A673 (cell line): ENCODE data around the gene RNF157. TPM values are rescaled to one million over a fixed set of nuclear protein-coding genes. Genes with fewer than 3 reads are reported as not detected.
A peak's percentile ranks its signal among the peaks of the same experiment; 100 is the strongest.

ENCODE experiments used
- BruUV-seq: library from RNA; stranded (reverse); fragments of 400-500 nt; replicated peaks from 2 replicates; lab custom pipeline; 2021; lab: Mats Ljungman, UMichigan
- CTCF ChIA-PET: fragments of 300-600 bp; sonication (Branson Sonifier 250); formaldehyde crosslinking; loops from one replicate; lab custom pipeline; 2022; ENCODE audit warnings: antibody characterized with exemption; lab: Charles Lee
- POLR2A ChIA-PET: fragments of 300-600 bp; sonication (Branson Sonifier 250); formaldehyde crosslinking; loops from one replicate; lab custom pipeline; 2022; ENCODE audit warnings: antibody characterized with exemption; ENCODE audit not compliant: low non-redundant PET; lab: Charles Lee
- DNase-seq: peaks from one replicate; pipeline ENCODE4 v3.0.0-alpha.2; 2015; ENCODE audit warnings: low spot score
- H3K27ac ChIP-seq: fragments of 200-600 bp; sonication (generic); 2 replicates; pipeline ENCODE4 v1.5.1; 2016; ENCODE audit warnings: mixed run types, low read depth, mild to moderate bottlenecking, mixed read lengths, antibody characterized with exemption, low read length; ENCODE audit not compliant: poor library complexity, severe bottlenecking
- H3K27me3 ChIP-seq: fragments of 200-600 bp; sonication (generic); replicated peaks from 2 replicates; pipeline ENCODE4 v1.6.1; 2017; ENCODE audit warnings: mixed run types, low read depth, mild to moderate bottlenecking, mixed read lengths, antibody characterized with exemption, low read length; ENCODE audit not compliant: insufficient read depth, poor library complexity
- H3K36me3 ChIP-seq: fragments of 200-600 bp; sonication (generic); 2 replicates; pipeline ENCODE4 v1.6.1; 2016; ENCODE audit warnings: mixed run types, mild to moderate bottlenecking, mixed read lengths, antibody characterized with exemption, low read length; ENCODE audit not compliant: insufficient read depth, poor library complexity, severe bottlenecking
- H3K4me1 ChIP-seq: fragments of 200-600 bp; sonication (generic); 2 replicates; pipeline ENCODE4 v1.6.1; 2017; ENCODE audit warnings: mixed run types, mild to moderate bottlenecking, mixed read lengths, antibody characterized with exemption, low read length; ENCODE audit not compliant: insufficient read depth, poor library complexity, severe bottlenecking
- H3K4me3 ChIP-seq: fragments of 200-600 bp; sonication (generic); 2 replicates; pipeline ENCODE4 v1.5.1; 2016; ENCODE audit warnings: low read depth, mixed run types, mild to moderate bottlenecking, mixed read lengths, low read length; ENCODE audit not compliant: poor library complexity, severe bottlenecking
- H3K9me3 ChIP-seq: fragments of 200-600 bp; sonication (generic); 2 replicates; pipeline ENCODE4 v1.6.1; 2016; ENCODE audit warnings: mixed run types, low read depth, mild to moderate bottlenecking, mixed read lengths, antibody characterized with exemption, low read length; ENCODE audit not compliant: poor library complexity, severe bottlenecking
- EZH2 ChIP-seq: fragments of 200-600 bp; sonication (generic); IDR thresholded peaks from 2 replicates; pipeline ENCODE4 v1.6.1; 2017; ENCODE audit warnings: borderline replicate concordance, low read depth, mild to moderate bottlenecking, mixed read lengths, antibody characterized with exemption, low read length; ENCODE audit not compliant: poor library complexity, severe bottlenecking
- intact Hi-C: fragments of 100-400 bp; cut with micrococcal nuclease; formaldehyde crosslinking; loops from one replicate; pipeline ENCODE4 v1.10.0; 2022; ENCODE audit not compliant: unreplicated experiment
- total RNA-seq: library from RNA; stranded (reverse); gene quantifications from 2 replicates; pipeline ENCODE4 v1.2.3, GENCODE V29; 2021
- TF ChIP-seq, protein P1 (sequence below): fragments of 300-800, 200-600 bp; sonication (generic); conservative IDR thresholded peaks from 2 replicates; pipeline ENCODE4 v1.5.1; 2017; ENCODE audit warnings: low read depth, mild to moderate bottlenecking, antibody characterized with exemption, low read length, moderate library complexity, mixed read lengths

RNF157 gene
- total RNA-seq, 1 experiment from 2014 or later: 0.56 TPM

DNA sequence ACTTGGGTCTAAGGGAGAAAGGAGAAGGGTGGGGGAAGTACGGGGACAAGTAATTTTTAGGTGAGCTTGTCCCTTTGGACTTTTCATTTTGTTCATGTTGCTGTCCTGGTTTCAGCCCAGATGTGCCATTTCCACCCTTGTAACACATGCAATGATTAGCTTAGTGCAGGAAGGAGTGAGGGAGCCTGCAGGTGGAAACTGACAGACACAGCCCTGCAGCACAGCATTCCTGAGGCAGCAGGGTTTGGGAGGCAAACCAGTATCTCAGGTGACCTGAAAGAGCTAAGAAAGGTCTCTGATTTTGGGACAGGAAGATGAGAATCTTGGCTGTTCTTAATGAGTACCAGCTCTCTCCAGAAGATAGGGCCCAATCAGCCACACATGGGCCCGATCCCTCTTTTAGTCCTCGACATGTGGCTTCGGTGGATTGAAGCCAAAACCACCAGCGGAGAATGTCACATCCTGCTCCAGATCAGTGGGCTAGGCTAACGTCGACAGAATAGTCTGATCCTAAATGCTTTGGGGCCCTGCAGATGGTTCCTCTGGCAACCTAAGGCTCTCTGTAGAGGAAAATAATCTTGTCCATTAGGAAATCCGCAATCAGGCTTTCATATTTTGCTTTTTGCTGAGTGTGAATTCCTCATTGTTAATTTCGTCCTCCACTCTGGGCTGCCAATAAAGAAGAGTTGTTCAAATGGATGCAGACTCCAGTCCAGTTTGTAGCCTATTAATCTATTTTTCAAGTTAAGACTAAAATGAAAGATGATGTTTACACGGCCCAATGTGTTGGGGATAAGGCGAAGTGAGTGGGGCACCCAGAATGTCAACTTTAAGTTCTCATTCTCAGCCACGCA is 3.8 kb upstream of the RNF157 start:
- intact Hi-C loops: no loop called here
- ChIA-PET POLR2A (no interaction called here), CTCF (no interaction called here)
- Histone ChIP-seq H3K27me3 (peaks cover 43% of the 10 kb centered on the region), H3K4me3 (no peak overlapping the region), H3K9me3 (no peaks in the 10 kb centered on the region), H3K36me3 (no peaks in the 10 kb centered on the region), H3K4me1 (peaks cover 4% of the 10 kb centered on the region), H3K27ac (no peak overlapping the region)
- TF ChIP-seq, protein P1, sequence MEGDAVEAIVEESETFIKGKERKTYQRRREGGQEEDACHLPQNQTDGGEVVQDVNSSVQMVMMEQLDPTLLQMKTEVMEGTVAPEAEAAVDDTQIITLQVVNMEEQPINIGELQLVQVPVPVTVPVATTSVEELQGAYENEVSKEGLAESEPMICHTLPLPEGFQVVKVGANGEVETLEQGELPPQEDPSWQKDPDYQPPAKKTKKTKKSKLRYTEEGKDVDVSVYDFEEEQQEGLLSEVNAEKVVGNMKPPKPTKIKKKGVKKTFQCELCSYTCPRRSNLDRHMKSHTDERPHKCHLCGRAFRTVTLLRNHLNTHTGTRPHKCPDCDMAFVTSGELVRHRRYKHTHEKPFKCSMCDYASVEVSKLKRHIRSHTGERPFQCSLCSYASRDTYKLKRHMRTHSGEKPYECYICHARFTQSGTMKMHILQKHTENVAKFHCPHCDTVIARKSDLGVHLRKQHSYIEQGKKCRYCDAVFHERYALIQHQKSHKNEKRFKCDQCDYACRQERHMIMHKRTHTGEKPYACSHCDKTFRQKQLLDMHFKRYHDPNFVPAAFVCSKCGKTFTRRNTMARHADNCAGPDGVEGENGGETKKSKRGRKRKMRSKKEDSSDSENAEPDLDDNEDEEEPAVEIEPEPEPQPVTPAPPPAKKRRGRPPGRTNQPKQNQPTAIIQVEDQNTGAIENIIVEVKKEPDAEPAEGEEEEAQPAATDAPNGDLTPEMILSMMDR: no peak
- no peak for TF ChIP-seq EZH2
- no peak for DNase-seq
- no TSS peak for BruUV-seq

DNA sequence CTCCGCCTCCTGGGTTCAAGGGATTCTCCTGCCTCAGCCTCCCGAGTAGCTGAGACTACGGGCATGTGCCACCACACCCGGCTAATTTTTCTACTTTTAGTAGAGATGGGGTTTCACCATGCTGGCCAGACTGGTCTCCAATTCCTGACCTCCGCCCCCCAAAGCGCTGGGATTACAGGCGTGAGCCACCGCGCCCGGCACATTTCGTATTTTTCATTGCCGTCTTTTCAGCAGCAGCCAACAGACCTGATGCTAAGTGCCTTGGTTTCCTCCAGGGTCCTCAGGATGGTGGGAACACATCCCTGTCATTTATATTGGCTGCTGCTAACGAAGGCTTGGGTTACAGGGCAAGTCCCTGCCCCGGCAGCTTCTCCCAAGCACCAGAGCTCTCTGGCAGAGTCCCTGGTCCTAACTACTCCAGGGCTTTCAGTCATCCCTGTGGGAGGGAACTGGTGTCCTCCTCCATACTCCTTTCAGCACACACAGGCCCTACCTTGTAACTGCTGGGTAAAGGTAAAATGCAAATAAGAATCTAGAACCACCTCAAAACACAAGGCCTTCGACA is 1.5 kb upstream of the RNF157 start:
- BruUV-seq: no TSS peak
- H3K36me3 ChIP-seq: no peaks in the 10 kb centered on the region
- H3K27ac ChIP-seq: no peak overlapping the region
- ChIA-PET POLR2A (no interaction called here), CTCF (no interaction called here)
- H3K4me3 ChIP-seq: no peak overlapping the region
- peaks cover 64% of the 10 kb centered on the region for H3K27me3 ChIP-seq
- no peaks in the 10 kb centered on the region for H3K9me3 ChIP-seq
- H3K4me1 ChIP-seq: peaks cover 4% of the 10 kb centered on the region
- DNase-seq: no peak
- no peak for TF ChIP-seq EZH2
- intact Hi-C loops: no loop called here

DNA sequence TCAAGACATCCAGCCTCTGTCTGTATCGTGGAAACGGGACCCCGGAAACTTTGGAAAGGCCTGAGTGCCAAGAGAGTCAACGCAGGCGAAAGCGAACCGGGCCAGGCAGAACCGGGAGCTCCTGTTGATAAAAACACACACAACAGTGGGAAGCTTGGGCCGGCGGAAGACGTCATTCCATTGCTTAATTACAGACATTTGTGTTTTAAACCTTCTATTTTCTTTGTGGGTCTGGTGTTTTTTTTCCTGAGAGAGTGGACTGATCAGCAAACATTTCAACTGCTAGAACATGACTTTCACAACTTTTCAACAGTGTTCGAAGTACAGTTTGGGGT is 878 bp upstream of the RNF157 start:
- peaks cover 64% of the 10 kb centered on the region for H3K27me3 ChIP-seq
- ChIA-PET CTCF (interaction anchor here (1.0 kb wide), 1 partner anchor 39 kb away, joined by 3 read pairs; no protein-coding TSS in a partner anchor), POLR2A (no interaction called here)
- H3K36me3 ChIP-seq: no peaks in the 10 kb centered on the region
- peak overlapping the region; percentile 38 for H3K4me3 ChIP-seq
- no peak overlapping the region for H3K27ac ChIP-seq
- peaks cover 4% of the 10 kb centered on the region for H3K4me1 ChIP-seq
- no peaks in the 10 kb centered on the region for H3K9me3 ChIP-seq
- TF ChIP-seq EZH2: peak; percentile 13
- TF ChIP-seq, protein P1: no peak
- no peak for DNase-seq
- BruUV-seq: no TSS peak
- intact Hi-C loops: no loop called here
